ENCODE measurements around the gene PTPRK. TPM values are rescaled to one million over a fixed set of nuclear protein-coding genes. Genes with fewer than 3 reads are reported as not detected.

PTPRK gene
- total RNA-seq, 1 experiment from 2014 or later = 94.4 TPM

DNA sequence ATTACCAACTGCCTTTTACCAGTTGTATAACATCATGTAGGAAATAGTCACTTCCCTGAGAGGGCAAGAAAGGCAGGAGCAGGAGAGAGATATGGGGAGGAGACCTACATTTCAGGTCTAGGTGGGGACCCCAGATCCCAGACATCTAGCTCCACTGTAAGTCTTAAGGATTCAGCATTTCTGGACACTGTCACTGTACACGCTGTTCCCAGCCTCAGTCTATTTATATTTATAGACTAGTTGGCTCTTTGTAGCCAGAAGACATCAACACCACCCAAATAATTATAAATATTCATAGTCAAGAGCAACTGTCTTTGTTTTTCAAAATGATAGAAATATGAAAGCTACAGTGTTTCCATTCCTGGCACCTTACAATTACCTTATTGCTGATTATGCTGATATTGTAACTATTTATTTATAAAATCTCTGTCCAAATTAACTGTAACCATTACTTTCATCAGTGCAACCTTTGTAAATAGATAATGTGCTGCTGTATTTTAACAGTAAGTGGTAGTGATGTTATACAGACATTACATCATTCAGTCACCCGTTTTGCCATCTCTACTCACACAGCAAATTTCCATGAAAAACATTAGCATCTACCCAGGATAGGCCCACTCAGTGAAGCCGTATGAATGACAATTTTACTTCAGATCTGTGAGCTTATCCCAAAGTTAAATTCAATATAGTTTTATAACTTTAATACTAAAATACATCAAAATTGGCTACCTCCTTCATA is 162.8 kb downstream of the PTPRK start:
- Mint-ChIP-seq H3K4me3 (ENCODE audit: unreplicated experiment) (no peak overlapping the region), H3K27ac (ENCODE audit: unreplicated experiment) (no peak overlapping the region), H3K36me3 (ENCODE audit: insufficient read depth, unreplicated experiment) (no peaks in the 10 kb centered on the region), H3K9me3 (ENCODE audit: unreplicated experiment) (no peaks in the 10 kb centered on the region), H3K27me3 (ENCODE audit: insufficient read depth, unreplicated experiment) (no peaks in the 10 kb centered on the region), H3K4me1 (ENCODE audit: low read depth, unreplicated experiment) (peaks cover 20% of the 10 kb centered on the region)
- no TSS peak for BruUV-seq (replicated peaks)
- no peak for DNase-seq
- POLR2A ChIA-PET = no interaction called here
- Histone ChIP-seq H3K4me1 (peaks cover 15% of the 10 kb centered on the region), H3K36me3 (ENCODE audit: control insufficient read depth, insufficient read depth, low read length) (no peaks in the 10 kb centered on the region), H3K4me3 (ENCODE audit: low read depth, low read length) (no peak overlapping the region), H3K9me3 (no peaks in the 10 kb centered on the region), H3K27me3 (replicated peaks; ENCODE audit: control insufficient read depth, insufficient read depth, low read length) (no peaks in the 10 kb centered on the region)
- CTCF ChIA-PET = no interaction called here
- intact Hi-C loops (cut with micrococcal nuclease; ENCODE audit: unreplicated experiment) = no loop called here
- TF ChIP-seq CTCF (IDR thresholded peaks at IDR 0.05; ENCODE audit: insufficient read depth in 1 of 2, low read depth in 1 of 2, low read length in 1 of 2, severe bottlenecking in 1 of 2, unreplicated experiment in 1 of 2) = no peak

DNA sequence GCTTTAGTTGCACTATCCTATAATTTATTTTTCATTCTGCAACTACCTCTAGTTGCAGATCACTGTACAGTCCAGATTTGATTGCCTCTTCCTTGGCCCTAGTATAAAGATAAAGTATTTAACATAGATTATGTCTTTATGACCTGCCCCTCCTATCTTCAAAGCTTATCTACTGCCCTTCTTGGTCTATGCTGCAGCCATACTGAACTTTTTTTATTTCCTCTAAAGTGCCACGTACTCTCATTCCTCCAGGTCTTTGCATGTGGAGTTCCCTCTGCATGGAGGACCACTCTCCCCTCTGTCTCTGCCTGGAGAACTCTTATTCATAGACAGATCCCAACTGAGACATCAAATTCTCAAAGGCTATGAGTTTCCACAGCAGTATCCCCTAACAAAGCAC is 168.0 kb downstream of the PTPRK start:
- H3K4me3 ChIP-seq (ENCODE audit: low read depth, low read length) = no peak overlapping the region
- ChIA-PET POLR2A (no interaction called here), CTCF (no interaction called here)
- no TSS peak for BruUV-seq (replicated peaks)
- DNase-seq = no peak
- H3K36me3 Mint-ChIP-seq (ENCODE audit: insufficient read depth, unreplicated experiment) = no peaks in the 10 kb centered on the region
- peaks cover 39% of the 10 kb centered on the region for H3K4me1 Mint-ChIP-seq (ENCODE audit: low read depth, unreplicated experiment)
- H3K27me3 Mint-ChIP-seq (ENCODE audit: insufficient read depth, unreplicated experiment) = no peaks in the 10 kb centered on the region
- peak overlapping the region; percentile 6 for H3K4me3 Mint-ChIP-seq (ENCODE audit: unreplicated experiment)
- peak overlapping the region; percentile 57 for H3K27ac Mint-ChIP-seq (ENCODE audit: unreplicated experiment)
- no peaks in the 10 kb centered on the region for H3K9me3 Mint-ChIP-seq (ENCODE audit: unreplicated experiment)
- H3K9me3 ChIP-seq = no peaks in the 10 kb centered on the region
- intact Hi-C loops (cut with micrococcal nuclease; ENCODE audit: unreplicated experiment) = no loop called here
- H3K4me1 ChIP-seq = peaks cover 26% of the 10 kb centered on the region
- H3K36me3 ChIP-seq (ENCODE audit: control insufficient read depth, insufficient read depth, low read length) = no peaks in the 10 kb centered on the region
- no peak for TF ChIP-seq CTCF (IDR thresholded peaks at IDR 0.05; ENCODE audit: insufficient read depth in 1 of 2, low read depth in 1 of 2, low read length in 1 of 2, severe bottlenecking in 1 of 2, unreplicated experiment in 1 of 2)
- H3K27me3 ChIP-seq (replicated peaks; ENCODE audit: control insufficient read depth, insufficient read depth, low read length) = no peaks in the 10 kb centered on the region

GRCh38 chr6:128351255-128351514 is 169.2 kb downstream of the PTPRK start:
- Mint-ChIP-seq H3K36me3 (ENCODE audit: insufficient read depth, unreplicated experiment) (no peaks in the 10 kb centered on the region), H3K9me3 (ENCODE audit: unreplicated experiment) (no peaks in the 10 kb centered on the region), H3K27me3 (ENCODE audit: insufficient read depth, unreplicated experiment) (no peaks in the 10 kb centered on the region), H3K27ac (ENCODE audit: unreplicated experiment) (peak overlapping the region; percentile 42), H3K4me3 (ENCODE audit: unreplicated experiment) (no peak overlapping the region), H3K4me1 (ENCODE audit: low read depth, unreplicated experiment) (peaks cover 33% of the 10 kb centered on the region)
- CTCF ChIA-PET = no interaction called here
- TF ChIP-seq CTCF (IDR thresholded peaks at IDR 0.05; ENCODE audit: insufficient read depth in 1 of 2, low read depth in 1 of 2, low read length in 1 of 2, severe bottlenecking in 1 of 2, unreplicated experiment in 1 of 2) = no peak
- intact Hi-C loops (cut with micrococcal nuclease; ENCODE audit: unreplicated experiment) = no loop called here
- Histone ChIP-seq H3K9me3 (no peaks in the 10 kb centered on the region), H3K36me3 (ENCODE audit: control insufficient read depth, insufficient read depth, low read length) (no peaks in the 10 kb centered on the region), H3K4me1 (peaks cover 26% of the 10 kb centered on the region), H3K4me3 (ENCODE audit: low read depth, low read length) (no peak overlapping the region), H3K27me3 (replicated peaks; ENCODE audit: control insufficient read depth, insufficient read depth, low read length) (no peaks in the 10 kb centered on the region)
- BruUV-seq (replicated peaks) = no TSS peak
- POLR2A ChIA-PET = no interaction called here
- DNase-seq = no peak

All from Caco-2 (cell line).